ENCODE measurements around the gene INHA. TPM values are rescaled to one million over a fixed set of nuclear protein-coding genes. Genes with fewer than 3 reads are reported as not detected.

The INHA gene
- total RNA-seq, 1 donor from 2014 or later = not detected

GRCh38 chr2:219557320-219557719 is 14.8 kb upstream of the INHA start:
- DNase-seq (ENCODE audit: extremely low read depth, low read depth, low spot score) = no peak

GRCh38 chr2:219557791-219558785 is 14.0 kb upstream of the INHA start:
- no peak for DNase-seq (ENCODE audit: extremely low read depth, low read depth, low spot score)

GRCh38 chr2:219559156-219559915 is 12.8 kb upstream of the INHA start:
- DNase-seq (ENCODE audit: extremely low read depth, low read depth, low spot score) = no peak

- DNase-seq (ENCODE audit: extremely low read depth, low read depth, low spot score) = no peak
These were observed 11.8 kb upstream of the INHA start for GRCh38 chr2:219560037-219560892.

- DNase-seq (ENCODE audit: extremely low read depth, low read depth, low spot score) = no peak
These were observed 11.3 kb upstream of the INHA start for GRCh38 chr2:219560893-219561178.

GRCh38 chr2:219561179-219562048 is 10.7 kb upstream of the INHA start:
- no peak for DNase-seq (ENCODE audit: extremely low read depth, low read depth, low spot score)

GRCh38 chr2:219562049-219563020 is 9.8 kb upstream of the INHA start:
- no peak for DNase-seq (ENCODE audit: extremely low read depth, low read depth, low spot score)

- DNase-seq (ENCODE audit: extremely low read depth, low read depth, low spot score) = no peak
These were observed 8.7 kb upstream of the INHA start for GRCh38 chr2:219563271-219563928.

GRCh38 chr2:219565130-219566080 is 6.7 kb upstream of the INHA start:
- no peak for DNase-seq (ENCODE audit: extremely low read depth, low read depth, low spot score)

- no peak for DNase-seq (ENCODE audit: extremely low read depth, low read depth, low spot score)
These were observed 5.5 kb upstream of the INHA start for GRCh38 chr2:219566640-219567039.

- DNase-seq (ENCODE audit: extremely low read depth, low read depth, low spot score) = no peak
These were observed 5.0 kb upstream of the INHA start for GRCh38 chr2:219567131-219567530.

GRCh38 chr2:219567791-219568361 is 4.2 kb upstream of the INHA start:
- DNase-seq (ENCODE audit: extremely low read depth, low read depth, low spot score) = no peak

- DNase-seq (ENCODE audit: extremely low read depth, low read depth, low spot score) = no peak
These were observed 3.1 kb upstream of the INHA start for GRCh38 chr2:219569041-219569440.

GRCh38 chr2:219569635-219570034 is 2.5 kb upstream of the INHA start:
- no peak for DNase-seq (ENCODE audit: extremely low read depth, low read depth, low spot score)

GRCh38 chr2:219570194-219570923 is 1.8 kb upstream of the INHA start:
- DNase-seq (ENCODE audit: extremely low read depth, low read depth, low spot score) = no peak

GRCh38 chr2:219570924-219571310 is 1.2 kb upstream of the INHA start:
- DNase-seq (ENCODE audit: extremely low read depth, low read depth, low spot score) = no peak

Data from glomerular endothelial cell (primary cell).